WTC11 (cell line): ENCODE measurements around the gene STK32B. TPM values are rescaled to one million over a fixed set of nuclear protein-coding genes. Genes with fewer than 3 reads are reported as not detected.

Experiments used
- ATAC-seq: fragments of 200-7000 bp; cut with Tn5 transposase; 2 replicates; pipeline ENCODE4 v1.10.0; 2021; ENCODE audit warnings: mild to moderate bottlenecking, moderate library complexity
- CTCF ChIA-PET: fragments of 300-600 bp; sonication (Branson Sonifier 250); formaldehyde crosslinking; loops from one replicate; lab custom pipeline; 2021; ENCODE audit warnings: antibody characterized with exemption; lab: Charles Lee
- POLR2A ChIA-PET: fragments of 350-600 bp; sonication (Branson Sonifier 250); formaldehyde crosslinking; loops from one replicate; lab custom pipeline; 2021; ENCODE audit warnings: antibody characterized with exemption; lab: Charles Lee
- DNase-seq: peaks from one replicate; pipeline ENCODE4 v3.0.0; 2021; ENCODE audit warnings: low spot score
- H3K27ac Mint-ChIP-seq: 2 replicates; pipeline ENCODE4 v1.8.0; 2021; ENCODE audit warnings: mixed read lengths
- H3K27me3 Mint-ChIP-seq: 2 replicates; pipeline ENCODE4 v1.8.0; 2021; ENCODE audit warnings: low read depth, mild to moderate bottlenecking, moderate library complexity, mixed read lengths
- H3K36me3 Mint-ChIP-seq: 2 replicates; pipeline ENCODE4 v1.8.0; 2021; ENCODE audit warnings: mixed read lengths
- H3K4me1 Mint-ChIP-seq: 2 replicates; pipeline ENCODE4 v1.8.0; 2022; ENCODE audit warnings: mixed read lengths
- H3K4me3 Mint-ChIP-seq: 2 replicates; pipeline ENCODE4 v1.8.0; 2021; ENCODE audit warnings: mild to moderate bottlenecking, moderate library complexity, mixed read lengths
- H3K9me3 Mint-ChIP-seq: 2 replicates; pipeline ENCODE4 v1.8.0; 2021; ENCODE audit warnings: mixed read lengths
- AR ChIP-seq: fragments of 250-450 bp; sonication (Bioruptor Pico); IDR thresholded peaks from 2 replicates; pipeline ENCODE4 v1.9.0; 2021; ENCODE audit warnings: mild to moderate bottlenecking
- ARID4B ChIP-seq: sonication (generic); formaldehyde crosslinking; IDR thresholded peaks from 2 replicates; pipeline ENCODE4 v1.8.0; 2023; ENCODE audit warnings: missing genetic modification reagents, mild to moderate bottlenecking, borderline replicate concordance
- CREM ChIP-seq: sonication (generic); formaldehyde crosslinking; IDR thresholded peaks from 2 replicates; pipeline ENCODE4 v1.8.1; 2022; ENCODE audit warnings: mild to moderate bottlenecking, missing genetic modification reagents, moderate library complexity
- CTCF ChIP-seq: fragments of 200-600 bp; IDR thresholded peaks from 2 replicates; pipeline ENCODE4 v1.8.0; 2022; ENCODE audit warnings: antibody characterized with exemption
- ERG ChIP-seq: fragments of 250-450 bp; sonication (Bioruptor Pico); IDR thresholded peaks from 2 replicates; pipeline ENCODE4 v1.8.0; 2021; ENCODE audit warnings: mild to moderate bottlenecking
- FOXJ3 ChIP-seq: sonication (generic); formaldehyde crosslinking; IDR thresholded peaks from 2 replicates; pipeline ENCODE4 v1.9.0; 2021; ENCODE audit warnings: missing genetic modification reagents, mild to moderate bottlenecking, borderline replicate concordance
- HMGXB4 ChIP-seq: sonication (generic); formaldehyde crosslinking; IDR thresholded peaks from 2 replicates; pipeline ENCODE4 v1.8.1; 2023; ENCODE audit warnings: mild to moderate bottlenecking, moderate library complexity, missing genetic modification reagents
- IRF1 ChIP-seq: sonication (generic); formaldehyde crosslinking; IDR thresholded peaks from 2 replicates; pipeline ENCODE4 v1.8.0; 2023; ENCODE audit warnings: missing genetic modification reagents
- IRF2 ChIP-seq: sonication (generic); formaldehyde crosslinking; IDR thresholded peaks from 2 replicates; pipeline ENCODE4 v1.8.0; 2022; ENCODE audit warnings: low read depth, missing genetic modification reagents, borderline replicate concordance
- KAT7 ChIP-seq: sonication (generic); formaldehyde crosslinking; IDR thresholded peaks from 2 replicates; pipeline ENCODE4 v1.8.1; 2023; ENCODE audit warnings: missing genetic modification reagents, mild to moderate bottlenecking, borderline replicate concordance
- MLX ChIP-seq: sonication (generic); formaldehyde crosslinking; IDR thresholded peaks from 2 replicates; pipeline ENCODE4 v1.8.1; 2023; ENCODE audit warnings: mild to moderate bottlenecking, missing genetic modification reagents, moderate library complexity
- MYBL2 ChIP-seq: sonication (generic); formaldehyde crosslinking; IDR thresholded peaks from 2 replicates; pipeline ENCODE4 v1.8.1; 2023; ENCODE audit warnings: mild to moderate bottlenecking, moderate library complexity, missing genetic modification reagents
- SP1 ChIP-seq: sonication (generic); formaldehyde crosslinking; conservative IDR thresholded peaks from 2 replicates; pipeline ENCODE4 v1.8.1; 2022; ENCODE audit warnings: missing genetic modification reagents
- TEAD4 ChIP-seq: sonication (generic); formaldehyde crosslinking; IDR thresholded peaks from 2 replicates; pipeline ENCODE4 v1.8.0; 2022; ENCODE audit warnings: mild to moderate bottlenecking, missing genetic modification reagents
- ZNF138 ChIP-seq: sonication (generic); formaldehyde crosslinking; conservative IDR thresholded peaks from 2 replicates; pipeline ENCODE4 v1.8.1; 2022; ENCODE audit warnings: mild to moderate bottlenecking, moderate library complexity, missing genetic modification reagents
- ZNF532 ChIP-seq: fragments of 250-450 bp; sonication (Bioruptor Pico); IDR thresholded peaks from 2 replicates; pipeline ENCODE4 v1.9.0; 2021; ENCODE audit warnings: mild to moderate bottlenecking, borderline replicate concordance
- total RNA-seq: library from RNA; stranded (reverse); gene quantifications from 3 replicates; pipeline ENCODE4 v1.2.3, GENCODE V29; 2021

Gene STK32B
- total RNA-seq, 1 experiment from 2014 or later, result 1.9 TPM

GRCh38 chr4:5473125-5473524 lies 421.8 kb downstream of the STK32B start (continued):
- TF ChIP-seq MLX (CRISPR knock-in tag) (no peak), ERG (CRISPR knock-in tag) (no peak)

- Mint-ChIP-seq H3K4me3 (no peak overlapping the region), H3K36me3 (no peaks in the 10 kb centered on the region)
- TF ChIP-seq IRF2 (CRISPR knock-in tag), result no peak
- no peak for TF ChIP-seq HMGXB4 (CRISPR knock-in tag)
- no peak for TF ChIP-seq IRF1 (CRISPR knock-in tag)
- TF ChIP-seq AR (CRISPR knock-in tag), result no peak
- no peak for TF ChIP-seq TEAD4 (CRISPR knock-in tag)
- no peak for TF ChIP-seq ARID4B
- no peak for TF ChIP-seq KAT7
- no peak for TF ChIP-seq ZNF532
- TF ChIP-seq SP1 (CRISPR knock-in tag), result no peak
- TF ChIP-seq ZNF138 (CRISPR knock-in tag), result no peak
- no peak for TF ChIP-seq FOXJ3 (CRISPR knock-in tag)
- TF ChIP-seq CREM (CRISPR knock-in tag), result no peak
- TF ChIP-seq CTCF, result no peak
- TF ChIP-seq MYBL2 (CRISPR knock-in tag), result no peak
- TF ChIP-seq, all 79 proteins: peak for 0
- DNase-seq (no peak), ATAC-seq (no peak)
- CTCF ChIA-PET, result no interaction called here
- Mint-ChIP-seq H3K9me3 (no peaks in the 10 kb centered on the region), H3K4me1 (peaks cover 16% of the 10 kb centered on the region), H3K27me3 (no peaks in the 10 kb centered on the region), H3K27ac (no peak overlapping the region)
- POLR2A ChIA-PET, result no interaction called here
Measured at GRCh38 chr4:5474756-5475155, 423.5 kb downstream of the STK32B start.
